GM12874 (cell line): ENCODE results near the gene PGAM1.

Experiments
- TF ChIP-seq, protein P1 (sequence below): IDR thresholded peaks from 2 replicates; pipeline ENCODE4 v1.5.1; 2011; ENCODE audit warnings: low read depth, mild to moderate bottlenecking, control low read depth, low read length, moderate library complexity; ENCODE audit not compliant: insufficient read depth

PGAM1 gene

DNA sequence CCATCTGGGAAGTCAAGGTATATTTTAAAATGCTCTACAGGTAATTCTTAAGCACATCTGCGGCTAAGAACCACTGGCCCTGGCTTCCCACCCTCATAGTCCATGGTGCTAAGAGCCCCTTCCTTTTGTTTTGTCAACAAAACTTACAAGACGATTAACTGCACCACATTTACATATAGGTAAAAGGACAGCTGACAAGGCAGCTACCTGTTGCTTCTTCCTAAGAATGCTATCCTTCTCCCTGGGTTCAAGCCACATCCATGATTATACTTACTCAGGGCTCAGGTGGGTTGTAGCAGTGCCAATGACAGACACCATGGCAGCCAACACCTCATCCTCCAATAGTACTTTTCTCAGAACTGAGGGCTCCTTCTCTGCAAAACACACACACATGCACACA is 36.3 kb downstream of the PGAM1 start:
- TF ChIP-seq, protein P1, sequence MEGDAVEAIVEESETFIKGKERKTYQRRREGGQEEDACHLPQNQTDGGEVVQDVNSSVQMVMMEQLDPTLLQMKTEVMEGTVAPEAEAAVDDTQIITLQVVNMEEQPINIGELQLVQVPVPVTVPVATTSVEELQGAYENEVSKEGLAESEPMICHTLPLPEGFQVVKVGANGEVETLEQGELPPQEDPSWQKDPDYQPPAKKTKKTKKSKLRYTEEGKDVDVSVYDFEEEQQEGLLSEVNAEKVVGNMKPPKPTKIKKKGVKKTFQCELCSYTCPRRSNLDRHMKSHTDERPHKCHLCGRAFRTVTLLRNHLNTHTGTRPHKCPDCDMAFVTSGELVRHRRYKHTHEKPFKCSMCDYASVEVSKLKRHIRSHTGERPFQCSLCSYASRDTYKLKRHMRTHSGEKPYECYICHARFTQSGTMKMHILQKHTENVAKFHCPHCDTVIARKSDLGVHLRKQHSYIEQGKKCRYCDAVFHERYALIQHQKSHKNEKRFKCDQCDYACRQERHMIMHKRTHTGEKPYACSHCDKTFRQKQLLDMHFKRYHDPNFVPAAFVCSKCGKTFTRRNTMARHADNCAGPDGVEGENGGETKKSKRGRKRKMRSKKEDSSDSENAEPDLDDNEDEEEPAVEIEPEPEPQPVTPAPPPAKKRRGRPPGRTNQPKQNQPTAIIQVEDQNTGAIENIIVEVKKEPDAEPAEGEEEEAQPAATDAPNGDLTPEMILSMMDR = no peak

DNA sequence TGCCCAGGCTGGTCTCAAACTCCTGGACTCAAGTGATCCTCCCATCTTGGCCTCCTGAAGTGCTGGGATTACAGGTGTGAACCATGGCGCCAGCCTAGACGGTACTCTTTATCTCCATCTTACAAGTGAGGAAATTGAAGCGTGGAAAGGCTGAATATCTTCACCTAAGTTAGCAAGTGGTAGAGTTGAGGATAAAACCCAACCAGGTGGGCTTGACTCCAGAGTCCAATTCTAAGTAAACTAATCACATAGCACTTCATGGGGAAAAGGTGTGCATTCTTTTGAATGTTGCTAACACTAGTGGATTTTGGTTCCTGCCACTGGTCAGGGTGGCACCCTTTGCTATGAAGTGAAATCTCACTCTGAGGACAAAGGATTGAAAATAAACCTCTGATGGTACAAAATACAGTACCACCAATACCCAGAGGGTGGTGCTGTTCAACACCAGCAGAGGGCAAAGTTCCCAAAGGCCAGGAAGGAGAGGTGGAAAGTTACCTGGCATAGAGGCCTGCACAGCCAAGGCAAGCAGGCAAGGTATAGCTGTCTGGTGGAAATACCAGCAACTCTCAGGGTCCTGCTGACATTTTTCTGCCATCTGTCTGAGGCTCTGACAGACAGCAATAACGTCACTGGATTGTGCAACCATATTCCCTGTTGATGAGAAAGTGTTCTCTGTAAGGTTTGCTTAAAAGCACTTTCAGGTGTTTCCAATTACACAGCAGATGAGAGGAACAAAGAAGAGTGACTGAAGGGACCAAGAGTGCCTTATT is 37.6 kb downstream of the PGAM1 start:
- TF ChIP-seq, protein P1 = peak; percentile 75

DNA sequence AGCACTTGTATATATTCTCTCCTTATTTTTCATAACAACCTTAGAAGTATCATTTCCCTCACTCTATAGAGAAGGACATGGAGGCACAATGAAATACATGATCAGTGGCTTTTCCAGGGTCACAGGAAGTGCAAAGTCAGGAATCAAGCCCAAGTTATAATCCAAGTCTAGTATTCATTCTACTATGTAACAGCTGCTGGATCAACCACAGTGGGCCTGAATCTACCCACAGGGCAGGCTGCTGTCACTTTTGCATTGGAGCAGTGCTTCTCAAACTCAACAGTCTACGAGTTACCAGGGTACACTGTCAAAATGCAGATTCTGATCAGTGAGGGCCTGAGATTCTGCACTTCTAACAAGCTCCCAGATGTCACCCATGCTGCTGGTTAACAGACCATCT is 38.2 kb downstream of the PGAM1 start:
- TF ChIP-seq, protein P1 = no peak

DNA sequence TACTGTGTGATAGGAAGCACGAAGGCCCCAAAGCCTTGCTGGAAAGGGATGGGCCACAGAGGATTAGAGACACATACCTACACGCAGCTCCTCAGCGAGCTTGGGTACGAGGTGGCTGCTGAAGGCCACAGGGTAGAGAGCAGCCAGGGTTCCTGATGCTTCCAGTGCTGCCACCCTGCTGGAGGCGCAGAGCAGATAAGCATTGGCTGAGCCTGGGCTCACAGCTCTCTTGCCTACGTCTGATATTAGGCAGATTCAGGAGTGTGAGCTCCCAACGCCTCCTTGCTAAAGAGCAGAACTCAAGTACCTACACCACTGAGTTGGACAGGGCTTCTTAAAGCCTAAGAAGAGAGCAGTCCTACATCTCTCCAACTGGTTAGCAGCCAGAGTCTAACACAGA is 40.0 kb downstream of the PGAM1 start:
- TF ChIP-seq, protein P1 = no peak

DNA sequence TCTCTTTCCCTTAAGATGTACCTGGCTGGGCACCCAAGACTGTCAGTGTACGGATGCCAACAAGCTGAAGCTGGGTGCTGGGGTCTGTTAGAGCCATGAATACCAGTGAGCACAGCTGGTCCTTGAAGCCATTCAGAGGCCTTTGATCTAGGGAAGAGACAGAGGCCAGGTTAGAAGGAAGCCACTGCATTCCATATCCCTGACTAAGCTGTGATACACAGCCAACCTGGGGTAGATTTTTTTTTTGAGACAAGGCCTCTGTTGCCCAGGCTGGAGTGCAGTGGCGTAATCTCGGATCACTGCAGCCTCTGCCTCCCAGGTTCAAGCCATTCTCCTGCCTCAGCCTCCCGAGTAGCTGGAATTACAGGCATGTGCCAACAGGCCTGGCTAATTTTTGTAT is 40.8 kb downstream of the PGAM1 start:
- TF ChIP-seq, protein P1 = no peak

DNA sequence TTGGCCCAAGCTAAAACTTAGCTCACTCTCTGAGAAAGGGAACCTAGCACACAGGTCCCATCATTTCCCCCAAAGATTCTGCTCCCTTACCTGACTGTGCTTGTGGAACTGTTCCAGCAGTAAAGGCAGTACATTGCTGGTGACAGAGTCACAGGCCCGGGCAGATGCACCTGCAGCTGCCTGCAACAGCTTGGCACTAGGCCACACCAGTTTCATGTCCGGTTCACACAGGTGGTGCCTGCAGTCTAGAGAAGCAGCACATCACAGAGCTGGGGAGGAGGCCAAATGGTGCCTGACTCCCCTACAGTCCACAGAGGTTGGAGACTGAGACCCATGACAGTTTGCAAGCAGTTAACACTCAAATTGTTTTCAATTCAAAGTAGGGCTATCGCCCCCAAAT is 42.2 kb downstream of the PGAM1 start:
- TF ChIP-seq, protein P1 = no peak

DNA sequence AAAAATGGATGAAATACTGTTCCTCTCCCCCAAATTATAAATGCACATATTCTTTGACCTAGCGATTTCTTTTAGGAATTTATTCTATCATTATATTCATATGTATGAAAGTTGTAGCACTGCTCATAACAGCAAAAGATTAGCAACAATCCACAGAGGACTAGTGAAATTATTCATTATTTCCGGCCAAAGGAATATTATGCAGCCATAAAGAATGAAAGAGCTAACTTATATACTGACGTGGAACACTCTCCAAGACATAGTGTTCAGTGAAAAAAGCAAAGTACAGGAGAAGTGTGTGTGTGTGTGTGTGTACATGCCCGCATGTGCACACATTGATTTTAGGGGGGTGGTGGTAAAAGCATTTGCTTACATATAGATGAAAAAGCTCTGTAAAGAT is 48.9 kb downstream of the PGAM1 start:
- TF ChIP-seq, protein P1 = no peak
